ENCODE results near the gene ZFP90. TPM values are rescaled to one million over a fixed set of nuclear protein-coding genes. Genes with fewer than 3 reads are reported as not detected.

The ZFP90 gene
- total RNA-seq, 2 donors from 2014 or later = 13.7 to 34.9 TPM

DNA sequence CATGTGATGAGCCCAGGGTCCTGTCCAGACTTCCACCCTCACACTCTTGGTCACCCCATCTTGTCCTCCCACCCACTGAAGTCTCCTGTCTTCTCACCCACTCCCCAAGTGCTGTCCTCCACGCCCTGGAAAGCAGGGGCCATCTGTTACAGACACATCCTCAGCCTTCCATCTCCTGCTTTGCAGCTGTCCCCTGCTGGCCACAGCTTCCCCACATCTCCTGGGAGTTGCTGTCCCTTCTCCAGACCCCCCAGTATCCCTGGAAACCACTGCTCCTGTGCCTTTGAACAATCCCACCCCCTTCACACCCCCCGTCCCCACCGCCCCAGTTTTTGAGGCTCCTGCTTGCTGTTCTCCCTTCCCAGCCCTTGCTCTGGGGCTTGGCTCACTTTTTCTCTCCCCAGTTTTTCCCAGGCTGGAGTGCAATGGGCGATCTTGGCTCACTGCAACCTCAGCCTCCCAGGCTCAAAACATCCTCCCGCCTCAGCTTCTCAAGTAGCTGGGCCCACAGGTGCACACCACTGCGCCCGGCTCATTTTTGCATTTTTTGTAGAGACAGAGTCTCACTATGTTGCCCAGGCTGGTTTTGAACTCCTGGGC, 30.4 kb upstream of the ZFP90 start:
- Histone ChIP-seq H3K27ac (no peak overlapping the region), H3K27me3 (no peaks in the 10 kb centered on the region), H3K9me3 (no peaks in the 10 kb centered on the region), H3K4me1 (peaks cover 11% of the 10 kb centered on the region), H3K4me3 (no peak overlapping the region), H3K36me3 (replicated peaks in 1 of 2; ENCODE audit: insufficient read depth in 1 of 2, low read depth in 2 of 2) (no peaks in the 10 kb centered on the region)
- intact Hi-C loops (cut with DNase I) = loop anchor here (5.0 to 10.0 kb wide), 2 partner anchors 54 to 111 kb away; no protein-coding TSS in a partner anchor
- DNase-seq = no peak
- no peak for TF ChIP-seq POLR2A (IDR thresholded peaks at IDR 0.05)
- TF ChIP-seq, protein P1, sequence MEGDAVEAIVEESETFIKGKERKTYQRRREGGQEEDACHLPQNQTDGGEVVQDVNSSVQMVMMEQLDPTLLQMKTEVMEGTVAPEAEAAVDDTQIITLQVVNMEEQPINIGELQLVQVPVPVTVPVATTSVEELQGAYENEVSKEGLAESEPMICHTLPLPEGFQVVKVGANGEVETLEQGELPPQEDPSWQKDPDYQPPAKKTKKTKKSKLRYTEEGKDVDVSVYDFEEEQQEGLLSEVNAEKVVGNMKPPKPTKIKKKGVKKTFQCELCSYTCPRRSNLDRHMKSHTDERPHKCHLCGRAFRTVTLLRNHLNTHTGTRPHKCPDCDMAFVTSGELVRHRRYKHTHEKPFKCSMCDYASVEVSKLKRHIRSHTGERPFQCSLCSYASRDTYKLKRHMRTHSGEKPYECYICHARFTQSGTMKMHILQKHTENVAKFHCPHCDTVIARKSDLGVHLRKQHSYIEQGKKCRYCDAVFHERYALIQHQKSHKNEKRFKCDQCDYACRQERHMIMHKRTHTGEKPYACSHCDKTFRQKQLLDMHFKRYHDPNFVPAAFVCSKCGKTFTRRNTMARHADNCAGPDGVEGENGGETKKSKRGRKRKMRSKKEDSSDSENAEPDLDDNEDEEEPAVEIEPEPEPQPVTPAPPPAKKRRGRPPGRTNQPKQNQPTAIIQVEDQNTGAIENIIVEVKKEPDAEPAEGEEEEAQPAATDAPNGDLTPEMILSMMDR (IDR thresholded peaks at IDR 0.05) = no peak
- 86 to 91% methylated on average over 7 of the region's 7 CpGs for WGBS, 2 donors
- ATAC-seq = no peak

DNA sequence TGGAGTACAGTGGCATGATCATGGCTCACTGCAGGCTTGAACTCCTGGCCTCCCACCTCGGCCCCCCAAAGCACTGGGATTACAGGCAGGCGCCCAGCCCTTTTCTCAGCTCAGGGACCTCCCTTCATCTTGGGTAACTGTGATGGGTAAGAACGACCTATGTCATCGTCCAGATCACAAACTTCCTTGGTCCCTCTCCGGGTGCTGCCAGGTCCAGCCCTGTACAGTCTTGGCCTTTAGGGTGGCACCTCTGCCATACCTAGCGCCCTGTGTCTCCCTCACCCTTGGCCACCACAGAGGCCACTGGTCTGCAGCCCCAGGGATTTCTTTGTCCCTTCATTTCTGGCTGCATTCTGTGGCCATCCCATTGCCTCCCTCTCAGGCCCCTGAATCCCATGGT, 29.7 kb upstream of the ZFP90 start:
- no peak for TF ChIP-seq POLR2A (IDR thresholded peaks at IDR 0.05)
- TF ChIP-seq, protein P1 (IDR thresholded peaks at IDR 0.05) = no peak
- Histone ChIP-seq H3K36me3 (replicated peaks in 1 of 2; ENCODE audit: insufficient read depth in 1 of 2, low read depth in 2 of 2) (no peaks in the 10 kb centered on the region), H3K4me1 (peaks cover 11% of the 10 kb centered on the region), H3K4me3 (no peak overlapping the region), H3K27ac (no peak overlapping the region), H3K9me3 (no peaks in the 10 kb centered on the region), H3K27me3 (no peaks in the 10 kb centered on the region)
- ATAC-seq (no peak), DNase-seq (no peak)
- WGBS, 2 donors = 80 to 94% methylated on average over 4 to 6 of the region's 6 CpGs
- intact Hi-C loops (cut with DNase I) = loop anchor here (5.0 to 10.0 kb wide), 2 partner anchors 55 to 112 kb away; no protein-coding TSS in a partner anchor

DNA sequence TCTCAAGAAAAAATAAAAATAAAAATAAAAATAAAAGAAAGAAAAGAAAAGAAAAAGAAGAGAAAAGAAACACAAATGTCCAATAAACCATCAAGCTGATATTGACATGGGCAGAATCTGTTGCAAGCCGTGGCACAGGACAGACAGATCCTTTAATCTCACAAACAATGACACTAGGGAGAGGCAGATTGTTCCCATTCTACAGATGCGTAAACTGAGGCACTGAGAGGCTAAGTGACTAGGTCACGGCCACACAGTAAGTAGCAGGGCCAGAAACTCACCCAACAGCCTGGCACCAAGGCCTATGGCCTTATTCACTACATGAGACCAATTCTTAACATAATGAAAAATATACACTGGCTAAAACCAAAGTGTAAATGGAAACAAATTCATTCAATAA, 28.3 kb upstream of the ZFP90 start:
- intact Hi-C loops (cut with DNase I) = no loop called here
- no peak overlapping the region for H3K4me3 ChIP-seq
- no peak overlapping the region for H3K27ac ChIP-seq
- DNase-seq (no peak), ATAC-seq (no peak)
- TF ChIP-seq POLR2A (IDR thresholded peaks at IDR 0.05) = no peak
- TF ChIP-seq, protein P1 (IDR thresholded peaks at IDR 0.05) = no peak
- no peaks in the 10 kb centered on the region for H3K27me3 ChIP-seq
- H3K4me1 ChIP-seq = peaks cover 11% of the 10 kb centered on the region
- WGBS, 2 donors = 82 to 86% methylated on average over 3 of the region's 3 CpGs
- H3K36me3 ChIP-seq (replicated peaks in 1 of 2; ENCODE audit: insufficient read depth in 1 of 2, low read depth in 2 of 2) = no peaks in the 10 kb centered on the region
- H3K9me3 ChIP-seq = no peaks in the 10 kb centered on the region

DNA sequence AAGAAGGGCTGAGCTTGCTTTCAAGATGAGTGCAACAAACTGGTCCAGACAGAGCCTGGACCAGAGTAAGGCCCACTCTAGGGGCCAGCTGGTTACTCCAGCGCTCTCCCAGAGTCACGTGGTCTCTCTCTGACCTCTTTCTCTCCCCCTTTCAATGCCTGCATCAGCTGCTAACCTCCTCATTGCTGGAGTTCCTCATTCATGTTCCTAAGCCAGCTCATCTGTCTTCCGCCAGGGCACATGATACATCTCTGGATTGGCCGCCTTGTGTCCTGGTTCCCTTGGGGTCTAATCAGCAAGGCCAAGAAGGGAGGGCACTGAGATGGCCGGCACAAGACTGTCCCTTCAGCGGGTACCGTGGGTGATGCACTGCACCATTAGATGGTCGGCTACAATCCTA, 26.9 kb upstream of the ZFP90 start:
- Histone ChIP-seq H3K4me1 (peaks cover 11% of the 10 kb centered on the region), H3K36me3 (replicated peaks in 1 of 2; ENCODE audit: insufficient read depth in 1 of 2, low read depth in 2 of 2) (no peaks in the 10 kb centered on the region), H3K27ac (no peak overlapping the region), H3K27me3 (no peaks in the 10 kb centered on the region), H3K9me3 (no peaks in the 10 kb centered on the region), H3K4me3 (no peak overlapping the region)
- no peak for ATAC-seq
- 62 to 71% methylated on average over 8 of the region's 8 CpGs for WGBS, 2 donors
- TF ChIP-seq POLR2A (IDR thresholded peaks at IDR 0.05) = no peak
- TF ChIP-seq, protein P1 (IDR thresholded peaks at IDR 0.05) = no peak
- DNase-seq = no peak
- intact Hi-C loops (cut with DNase I) = no loop called here

DNA sequence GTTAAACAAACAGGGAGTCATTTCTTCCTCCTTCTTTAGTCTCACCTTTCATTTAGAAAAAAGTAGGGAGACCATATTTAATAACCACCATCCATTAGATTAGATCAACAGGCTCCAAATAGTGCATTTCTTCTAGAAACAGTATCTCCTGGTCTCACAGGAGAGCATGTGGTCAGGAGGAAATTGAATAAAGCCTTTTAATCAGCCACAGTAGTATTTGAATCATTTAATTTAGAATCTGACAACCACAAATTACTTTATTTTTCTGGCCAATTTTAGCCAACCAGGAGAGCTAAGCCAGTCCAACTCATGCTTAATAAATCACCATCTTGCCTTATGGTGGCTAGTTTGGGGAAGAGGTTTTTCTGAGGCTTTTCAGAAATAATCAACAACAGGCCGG, 26.3 kb upstream of the ZFP90 start:
- Histone ChIP-seq H3K27ac (no peak overlapping the region), H3K4me1 (peaks cover 10% of the 10 kb centered on the region), H3K9me3 (no peaks in the 10 kb centered on the region), H3K27me3 (no peaks in the 10 kb centered on the region), H3K4me3 (no peak overlapping the region), H3K36me3 (replicated peaks in 1 of 2; ENCODE audit: insufficient read depth in 1 of 2, low read depth in 2 of 2) (no peaks in the 10 kb centered on the region)
- intact Hi-C loops (cut with DNase I) = no loop called here
- 100% methylated on average over 1 of the region's 1 CpG for WGBS, 2 donors
- TF ChIP-seq POLR2A (IDR thresholded peaks at IDR 0.05) = no peak
- TF ChIP-seq, protein P1 (IDR thresholded peaks at IDR 0.05) = no peak
- DNase-seq (no peak), ATAC-seq (no peak)
